Endothelial cell of umbilical vein (primary cell): ENCODE results near the gene FHOD3. TPM values are rescaled to one million over a fixed set of nuclear protein-coding genes. Genes with fewer than 3 reads are reported as not detected.

Experiments used
- BruUV-seq: library from RNA; stranded (reverse); fragments of 400-500 nt; replicated peaks from 2 replicates; lab custom pipeline; 2021; lab: Mats Ljungman, UMichigan
- CTCF ChIA-PET: fragments of 300-600, 350-600 bp; sonication (Branson Sonifier 250); formaldehyde crosslinking; loops from one replicate; lab custom pipeline; 2021; ENCODE audit warnings: antibody characterized with exemption, inconsistent platforms; lab: Charles Lee
- POLR2A ChIA-PET: fragments of 300-600, 350-600 bp; sonication (Branson Sonifier 250); formaldehyde crosslinking; loops from one replicate; lab custom pipeline; 2021; ENCODE audit warnings: antibody characterized with exemption, inconsistent platforms; lab: Charles Lee
- DNase-seq: peaks from one replicate; pipeline ENCODE4 v3.0.0-alpha.2; 2011; ENCODE audit warnings: low read depth, low spot score
- FAIRE-seq: peaks from 2 replicates; lab custom pipeline; 2011; peaks lifted over from hg19 to GRCh38; lab: Jason Lieb, UNC
- H2AFZ ChIP-seq: 2 replicates; pipeline ENCODE4 v1.6.0; 2012; ENCODE audit warnings: low read depth, low read length, control low read depth, inconsistent platforms
- H3K27ac ChIP-seq: 2 replicates; pipeline ENCODE4 v1.5.1; 2011; ENCODE audit warnings: low read depth, mild to moderate bottlenecking, control low read depth, low read length, moderate library complexity; ENCODE audit not compliant: insufficient read depth
- H3K27me3 ChIP-seq, 2 experiments: 2 replicates each; pipeline versions ENCODE4 v1.6.0 to v1.6.1; 2011; ENCODE audit warnings: low read length in 2 of 2, mixed read lengths in 1 of 2; ENCODE audit not compliant: control insufficient read depth in 2 of 2, insufficient read depth in 2 of 2
- H3K36me3 ChIP-seq, 2 experiments: 2 replicates in 1 of 2; 3 replicates in 1 of 2; pipeline ENCODE4 v1.5.1; 2011; ENCODE audit warnings: low read length in 2 of 2, mild to moderate bottlenecking in 1 of 2, moderate library complexity in 1 of 2; ENCODE audit not compliant: control insufficient read depth in 2 of 2, insufficient read depth in 2 of 2; ENCODE audit errors: extremely low read depth in 1 of 2
- H3K4me1 ChIP-seq: 3 replicates; pipeline ENCODE4 v1.5.1; 2011; ENCODE audit warnings: mild to moderate bottlenecking, low read length; ENCODE audit not compliant: control insufficient read depth, insufficient read depth; ENCODE audit errors: extremely low read depth
- H3K4me2 ChIP-seq: 2 replicates; pipeline ENCODE4 v1.6.1; 2011; ENCODE audit warnings: low read length, control low read depth, mixed read lengths; ENCODE audit not compliant: insufficient read depth
- H3K4me3 ChIP-seq, 3 experiments: fragments of 200-600 bp in 1 of 3; sonication (generic), shearing (Covaris generic) in 1 of 3; replicated peaks in 1 of 3; 2 replicates each; pipeline ENCODE4 v1.5.1; 2011 to 2016; ENCODE audit warnings: control low read depth in 3 of 3, low read length in 3 of 3, mild to moderate bottlenecking in 2 of 3, inconsistent platforms in 1 of 3, low read depth in 1 of 3, moderate library complexity in 1 of 3; ENCODE audit not compliant: insufficient read depth in 1 of 3
- H3K79me2 ChIP-seq: 2 replicates; pipeline ENCODE4 v1.6.0; 2012; ENCODE audit warnings: low read length, inconsistent platforms; ENCODE audit not compliant: control insufficient read depth, insufficient read depth
- H3K9ac ChIP-seq: replicated peaks from 2 replicates; pipeline ENCODE3; 2011; ENCODE audit warnings: low read length, control low read depth; ENCODE audit not compliant: insufficient read depth; ENCODE audit errors: extremely low read depth
- H3K9me1 ChIP-seq: replicated peaks from 3 replicates; pipeline ENCODE4 v1.6.0; 2011; ENCODE audit warnings: mild to moderate bottlenecking, low read length; ENCODE audit not compliant: control insufficient read depth, insufficient read depth; ENCODE audit errors: extremely low read depth
- H3K9me3 ChIP-seq: replicated peaks from 2 replicates; pipeline ENCODE4 v1.5.1; 2012; ENCODE audit warnings: low read length, inconsistent platforms; ENCODE audit not compliant: control insufficient read depth, insufficient read depth
- H4K20me1 ChIP-seq: replicated peaks from 2 replicates; pipeline ENCODE3; 2011; ENCODE audit warnings: mild to moderate bottlenecking, low read length; ENCODE audit not compliant: control insufficient read depth, insufficient read depth; ENCODE audit errors: extremely low read depth
- EZH2 ChIP-seq: IDR thresholded peaks from 2 replicates; pipeline ENCODE4 v1.6.1; 2012; ENCODE audit warnings: borderline replicate concordance, low read depth, mild to moderate bottlenecking, moderate library complexity, low read length, inconsistent platforms; ENCODE audit not compliant: severe bottlenecking
- FOS ChIP-seq: IDR thresholded peaks from 2 replicates; pipeline ENCODE4 v1.6.1; 2011; ENCODE audit warnings: mild to moderate bottlenecking, low read length, moderate library complexity, borderline replicate concordance; ENCODE audit not compliant: insufficient read depth
- GATA2 ChIP-seq: IDR thresholded peaks from 2 replicates; pipeline ENCODE4 v1.7.0; 2011; ENCODE audit warnings: low read depth, mild to moderate bottlenecking, moderate library complexity, mixed read lengths, low read length; ENCODE audit not compliant: insufficient read length, insufficient read depth
- MYC ChIP-seq: IDR thresholded peaks from one replicate; pipeline ENCODE4 v1.6.1; 2011; ENCODE audit warnings: mild to moderate bottlenecking, low read depth, low read length
- POLR2A ChIP-seq: IDR thresholded peaks from 2 replicates; pipeline ENCODE4 v1.6.1; 2012; ENCODE audit warnings: low read depth, mild to moderate bottlenecking, control low read depth, low read length
- POLR2AphosphoS5 ChIP-seq: IDR thresholded peaks from 2 replicates; pipeline ENCODE4 v1.6.1; 2012; ENCODE audit warnings: low read depth, mild to moderate bottlenecking, control low read depth, low read length, moderate library complexity; ENCODE audit not compliant: insufficient read depth
- dilution Hi-C: fragments of 300-500 bp; cut with MboI; formaldehyde crosslinking; loops from one replicate; pipeline ENCODE4 v1.15.0; 2019; ENCODE audit warnings: low sequenced_read_pairs; ENCODE audit not compliant: extremely low pct_ligation_motif_present
- intact Hi-C: fragments of 100-400 bp; cut with micrococcal nuclease; formaldehyde crosslinking; loops from one replicate; pipeline ENCODE4 v1.10.0; 2022
- polyA plus RNA-seq, 4 experiments: library from polyadenylated mRNA; depleted of rRNA in 3 of 4; stranded (reverse) in 3 of 4; unstranded in 1 of 4; fragments of >200 nt; gene quantifications; 2 replicates each; pipeline versions ENCODE4 v1.2.1 to v1.2.3, GENCODE V29; 2011 to 2012; ENCODE audit warnings: missing spikeins in 1 of 4
- total RNA-seq: library from RNA; stranded (reverse); gene quantifications from 2 replicates; pipeline ENCODE4 v1.2.3, GENCODE V29; 2021
- TF ChIP-seq, protein P1 (sequence below): IDR thresholded peaks from 2 replicates; pipeline ENCODE4 v1.6.1; 2011; ENCODE audit not compliant: insufficient read depth, insufficient read length
- TF ChIP-seq, protein P2 (sequence below), 2 donors: IDR thresholded peaks; 1 replicate in 1 of 2; 2 replicates in 1 of 2; pipeline ENCODE4 v1.5.1; 2011; ENCODE audit warnings: low read length in 2 of 2, mild to moderate bottlenecking in 2 of 2, moderate library complexity in 2 of 2, control low read depth in 1 of 2, inconsistent platforms in 1 of 2, low read depth in 1 of 2; ENCODE audit not compliant: insufficient read depth in 1 of 2; ENCODE audit errors: extremely low read depth in 1 of 2

FHOD3 gene
- total and polyA plus RNA-seq, 2 donors (not counting 3 experiments of a cell fraction or from before 2014, with no cell fraction given), result 0.06 to 1.5 TPM

DNA sequence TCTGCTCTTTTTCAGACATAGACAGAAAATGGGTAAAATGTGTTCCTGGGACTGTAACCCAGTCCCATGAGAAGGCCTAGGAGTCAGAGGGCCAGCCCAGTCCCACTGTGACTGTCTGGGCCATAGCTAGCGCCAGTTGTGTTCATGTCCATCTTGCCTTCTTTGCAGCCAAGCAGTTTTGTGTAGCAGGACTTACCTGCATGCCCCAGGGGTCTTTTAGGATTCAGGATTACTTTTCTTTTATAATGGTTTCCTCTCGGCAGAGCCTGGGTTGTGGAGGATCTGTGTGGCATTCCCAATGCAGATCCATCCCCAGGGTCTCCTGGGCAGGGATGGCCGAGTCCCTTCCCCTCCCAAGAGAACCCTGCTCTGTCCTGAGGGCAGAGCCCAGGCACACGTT lies 90.8 kb downstream of the FHOD3 start:
- no peaks in the 10 kb centered on the region for H3K4me1 ChIP-seq
- H3K36me3 ChIP-seq, result no peaks in the 10 kb centered on the region
- POLR2A ChIA-PET, result no interaction called here

More for the DNA sequence above, 90.8 kb downstream of the FHOD3 start:
- FAIRE-seq (no peak), DNase-seq (no peak)
- no peak overlapping the region for H2AFZ ChIP-seq
- no peaks in the 10 kb centered on the region for H3K27me3 ChIP-seq
- no peaks in the 10 kb centered on the region for H3K79me2 ChIP-seq
- intact Hi-C loops (no loop called here), dilution Hi-C loops (no loop called here)
- H3K27ac ChIP-seq, result no peak overlapping the region
- no peak overlapping the region for H3K9ac ChIP-seq
- no peak overlapping the region for H3K4me2 ChIP-seq
- no TSS peak for BruUV-seq
- H3K9me3 ChIP-seq, result no peaks in the 10 kb centered on the region
- TF ChIP-seq FOS, result no peak
- TF ChIP-seq, protein P1, sequence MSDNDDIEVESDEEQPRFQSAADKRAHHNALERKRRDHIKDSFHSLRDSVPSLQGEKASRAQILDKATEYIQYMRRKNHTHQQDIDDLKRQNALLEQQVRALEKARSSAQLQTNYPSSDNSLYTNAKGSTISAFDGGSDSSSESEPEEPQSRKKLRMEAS, result no peak
- TF ChIP-seq, protein P2, sequence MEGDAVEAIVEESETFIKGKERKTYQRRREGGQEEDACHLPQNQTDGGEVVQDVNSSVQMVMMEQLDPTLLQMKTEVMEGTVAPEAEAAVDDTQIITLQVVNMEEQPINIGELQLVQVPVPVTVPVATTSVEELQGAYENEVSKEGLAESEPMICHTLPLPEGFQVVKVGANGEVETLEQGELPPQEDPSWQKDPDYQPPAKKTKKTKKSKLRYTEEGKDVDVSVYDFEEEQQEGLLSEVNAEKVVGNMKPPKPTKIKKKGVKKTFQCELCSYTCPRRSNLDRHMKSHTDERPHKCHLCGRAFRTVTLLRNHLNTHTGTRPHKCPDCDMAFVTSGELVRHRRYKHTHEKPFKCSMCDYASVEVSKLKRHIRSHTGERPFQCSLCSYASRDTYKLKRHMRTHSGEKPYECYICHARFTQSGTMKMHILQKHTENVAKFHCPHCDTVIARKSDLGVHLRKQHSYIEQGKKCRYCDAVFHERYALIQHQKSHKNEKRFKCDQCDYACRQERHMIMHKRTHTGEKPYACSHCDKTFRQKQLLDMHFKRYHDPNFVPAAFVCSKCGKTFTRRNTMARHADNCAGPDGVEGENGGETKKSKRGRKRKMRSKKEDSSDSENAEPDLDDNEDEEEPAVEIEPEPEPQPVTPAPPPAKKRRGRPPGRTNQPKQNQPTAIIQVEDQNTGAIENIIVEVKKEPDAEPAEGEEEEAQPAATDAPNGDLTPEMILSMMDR (IDR thresholded peaks at IDR 0.05; ENCODE audit: extremely low read depth in 1 of 2, insufficient read depth in 1 of 2, low read depth in 1 of 2, low read length in 2 of 2), result no peak
- TF ChIP-seq GATA2, result no peak
- no peak for TF ChIP-seq MYC
- no peak for TF ChIP-seq POLR2A
- TF ChIP-seq EZH2, result no peak
- TF ChIP-seq POLR2AphosphoS5, result no peak
- CTCF ChIA-PET, result no interaction called here
- no peak overlapping the region for H3K4me3 ChIP-seq
- no peaks in the 10 kb centered on the region for H4K20me1 ChIP-seq
- H3K9me1 ChIP-seq, result no peaks in the 10 kb centered on the region
